ENCODE results near the gene JAZF1. TPM values are rescaled to one million over a fixed set of nuclear protein-coding genes. Genes with fewer than 3 reads are reported as not detected.

The JAZF1 gene
- total RNA-seq, 1 experiment from 2014 or later: 0.90 TPM

GRCh38 chr7:28160551-28160991 lies 20.0 kb downstream of the JAZF1 start:
- Histone ChIP-seq H4K20me1 (ENCODE audit: insufficient read depth) (no peaks in the 10 kb centered on the region), H2AFZ (no peak overlapping the region), H3K27ac (no peak overlapping the region), H3F3A (ENCODE audit: insufficient read depth, low read depth) (peaks cover 8% of the 10 kb centered on the region; the same call in 1 of the 2 replicates), H3K4me1 (replicated peaks; ENCODE audit: insufficient read depth) (peaks cover 15% of the 10 kb centered on the region), H3K9me2 (ENCODE audit: insufficient read depth) (no peaks in the 10 kb centered on the region), H3K9me3 (ENCODE audit: insufficient read depth, low read depth) (no peaks in the 10 kb centered on the region), H3K4me2 (no peak overlapping the region), H3K79me2 (ENCODE audit: low read depth) (no peaks in the 10 kb centered on the region), H3K4me3 (no peak overlapping the region), H3K36me3 (ENCODE audit: low read depth) (no peaks in the 10 kb centered on the region), H3K27me3 (ENCODE audit: insufficient read depth, low read depth) (no peaks in the 10 kb centered on the region)
- intact Hi-C loops (cut with micrococcal nuclease; ENCODE audit: unreplicated experiment): no loop called here
- no peak for TF ChIP-seq EZH2 (IDR thresholded peaks at IDR 0.05; ENCODE audit: low read depth)
- no peak for TF ChIP-seq CTCF (conservative IDR thresholded peaks at IDR 0.05)
- CTCF ChIA-PET: no interaction called here
- POLR2A ChIA-PET (ENCODE audit: unreplicated experiment): no interaction called here
- BruUV-seq (replicated peaks): no TSS peak
- DNase-seq: no peak

DNA sequence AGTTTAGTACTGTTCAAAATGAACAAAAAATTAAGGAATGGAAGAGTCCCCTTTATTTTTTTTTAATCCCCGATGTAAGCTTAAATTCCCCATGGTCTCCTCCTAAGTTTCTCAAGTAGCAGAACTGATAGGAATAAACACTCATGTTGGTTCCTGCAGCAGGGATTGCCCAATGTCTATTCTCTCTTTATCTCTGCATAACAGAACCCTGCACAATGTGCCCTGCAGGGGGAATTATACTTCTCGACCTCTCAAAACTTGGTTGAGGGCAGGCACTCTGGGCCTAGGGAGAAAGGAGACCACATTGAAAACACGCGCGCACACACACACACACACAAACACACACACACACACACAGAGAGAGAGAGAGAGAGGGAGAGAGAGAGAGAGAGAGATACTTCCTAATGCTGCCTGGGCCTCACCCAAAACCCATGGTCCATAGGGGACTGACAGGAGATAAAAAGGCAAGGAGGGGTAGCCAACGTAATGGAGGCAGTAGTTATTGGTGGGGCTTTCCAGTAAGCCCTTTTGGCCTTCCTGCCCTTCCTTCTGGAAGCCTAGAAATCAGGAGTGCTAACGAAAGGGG lies 22.7 kb downstream of the JAZF1 start:
- Histone ChIP-seq H3K9me3 (ENCODE audit: insufficient read depth, low read depth) (no peaks in the 10 kb centered on the region), H3K27me3 (ENCODE audit: insufficient read depth, low read depth) (no peaks in the 10 kb centered on the region), H3K4me1 (replicated peaks; ENCODE audit: insufficient read depth) (peaks cover 24% of the 10 kb centered on the region), H3K4me2 (no peak overlapping the region), H4K20me1 (ENCODE audit: insufficient read depth) (no peaks in the 10 kb centered on the region), H2AFZ (no peak overlapping the region), H3K79me2 (ENCODE audit: low read depth) (no peaks in the 10 kb centered on the region), H3K36me3 (ENCODE audit: low read depth) (no peaks in the 10 kb centered on the region), H3K4me3 (no peak overlapping the region), H3K27ac (no peak overlapping the region), H3F3A (ENCODE audit: insufficient read depth, low read depth) (peaks cover 14% of the 10 kb centered on the region; the same call in 1 of the 2 replicates), H3K9me2 (ENCODE audit: insufficient read depth) (no peaks in the 10 kb centered on the region)
- ChIA-PET POLR2A (ENCODE audit: unreplicated experiment) (no interaction called here), CTCF (no interaction called here)
- no TSS peak for BruUV-seq (replicated peaks)
- TF ChIP-seq CTCF (conservative IDR thresholded peaks at IDR 0.05) (no peak), EZH2 (IDR thresholded peaks at IDR 0.05; ENCODE audit: low read depth) (no peak)
- DNase-seq: no peak
- intact Hi-C loops (cut with micrococcal nuclease; ENCODE audit: unreplicated experiment): no loop called here

DNA sequence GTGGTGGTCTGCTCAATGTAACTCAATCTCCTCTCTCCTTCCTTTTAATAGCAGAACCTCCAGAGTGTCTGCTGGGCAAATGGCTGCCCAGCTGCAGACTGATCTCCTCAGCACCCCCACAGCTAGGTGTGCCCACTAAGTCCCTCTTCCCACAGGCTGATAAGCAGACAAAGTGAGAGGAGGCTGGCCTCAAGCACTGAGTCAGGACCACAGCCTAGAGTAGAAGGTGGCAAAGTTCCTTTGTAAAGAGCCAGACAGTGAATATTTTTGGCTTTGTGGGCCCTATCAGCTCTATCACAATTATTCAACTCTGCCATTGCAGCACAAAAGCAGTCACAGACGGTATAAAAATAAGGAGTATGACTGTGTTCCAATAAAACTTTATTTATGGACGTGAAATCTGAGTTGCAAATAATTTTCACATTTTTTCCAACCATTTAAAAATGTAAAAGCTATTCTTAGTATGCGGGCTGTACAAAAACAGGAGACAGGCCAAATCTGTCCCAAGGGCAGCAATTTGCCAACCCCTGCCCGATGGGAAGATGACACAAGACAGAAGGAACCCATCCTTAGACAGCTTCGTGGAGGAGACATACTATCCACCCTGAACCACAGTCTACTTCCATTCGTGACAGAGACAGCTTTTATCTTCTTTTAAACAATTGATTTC lies 23.4 kb downstream of the JAZF1 start:
- CTCF ChIA-PET: no interaction called here
- no peaks in the 10 kb centered on the region for H3K79me2 ChIP-seq (ENCODE audit: low read depth)
- intact Hi-C loops (cut with micrococcal nuclease; ENCODE audit: unreplicated experiment): no loop called here

More for the DNA sequence above, 23.4 kb downstream of the JAZF1 start:
- POLR2A ChIA-PET (ENCODE audit: unreplicated experiment): no interaction called here
- no TSS peak for BruUV-seq (replicated peaks)
- H2AFZ ChIP-seq: no peak overlapping the region
- no peaks in the 10 kb centered on the region for H3K9me3 ChIP-seq (ENCODE audit: insufficient read depth, low read depth)
- H3K4me1 ChIP-seq (replicated peaks; ENCODE audit: insufficient read depth): peaks cover 24% of the 10 kb centered on the region
- no peaks in the 10 kb centered on the region for H3K36me3 ChIP-seq (ENCODE audit: low read depth)
- no peaks in the 10 kb centered on the region for H4K20me1 ChIP-seq (ENCODE audit: insufficient read depth)
- H3K27ac ChIP-seq: no peak overlapping the region
- no peaks in the 10 kb centered on the region for H3K27me3 ChIP-seq (ENCODE audit: insufficient read depth, low read depth)
- H3K4me3 ChIP-seq: no peak overlapping the region
- H3K9me2 ChIP-seq (ENCODE audit: insufficient read depth): no peaks in the 10 kb centered on the region
- H3F3A ChIP-seq (ENCODE audit: insufficient read depth, low read depth): peaks cover 14% of the 10 kb centered on the region; the same call in 1 of the 2 replicates
- DNase-seq: no peak
- TF ChIP-seq CTCF (conservative IDR thresholded peaks at IDR 0.05) (no peak), EZH2 (IDR thresholded peaks at IDR 0.05; ENCODE audit: low read depth) (no peak)
- no peak overlapping the region for H3K4me2 ChIP-seq

Data from PC-9 (cell line).